ENCODE measurements around the gene DPEP2. TPM values are rescaled to one million over a fixed set of nuclear protein-coding genes. Genes with fewer than 3 reads are reported as not detected.

The DPEP2 gene
- total RNA-seq, 4 donors from 2014 or later = 4.0 to 8.7 (median 4.8) TPM

GRCh38 chr16:67965668-67966548 lies 33.4 kb downstream of the DPEP2 start:
- TF ChIP-seq CTCF (IDR thresholded peaks at IDR 0.05) = no peak
- ATAC-seq (ENCODE audit: low FRiP score) = no peak
- no peak for DNase-seq (ENCODE audit: low spot score)

- DNase-seq (ENCODE audit: low spot score) (no peak), ATAC-seq (ENCODE audit: low FRiP score) (no peak)
- TF ChIP-seq CTCF (IDR thresholded peaks at IDR 0.05) = no peak
Measured at GRCh38 chr16:67964477-67965131, 34.7 kb downstream of the DPEP2 start.

GRCh38 chr16:67963662-67964321 lies 35.5 kb downstream of the DPEP2 start:
- ATAC-seq (ENCODE audit: low FRiP score) (no peak), DNase-seq (ENCODE audit: low spot score) (no peak)
- no peak for TF ChIP-seq CTCF (IDR thresholded peaks at IDR 0.05)

- ATAC-seq (ENCODE audit: low FRiP score) (no peak), DNase-seq (ENCODE audit: low spot score) (no peak)
- TF ChIP-seq CTCF (IDR thresholded peaks at IDR 0.05) = no peak
Measured at GRCh38 chr16:67963292-67963661, 36.0 kb downstream of the DPEP2 start.

- DNase-seq (ENCODE audit: low spot score) (no peak), ATAC-seq (ENCODE audit: low FRiP score) (no peak)
- no peak for TF ChIP-seq CTCF (IDR thresholded peaks at IDR 0.05)
Measured at GRCh38 chr16:67962135-67962534, 37.1 kb downstream of the DPEP2 start.

GRCh38 chr16:67961551-67961957 lies 37.7 kb downstream of the DPEP2 start:
- ATAC-seq (ENCODE audit: low FRiP score) (no peak), DNase-seq (ENCODE audit: low spot score) (no peak)
- TF ChIP-seq CTCF (IDR thresholded peaks at IDR 0.05) = no peak
